Measurements from ENCODE around the gene SORCS2.

The SORCS2 gene

GRCh38 chr4:7319024-7319423 is 126.7 kb downstream of the SORCS2 start:
- no peak for DNase-seq
- in situ Hi-C loops (cut with HindIII; ENCODE audit: low pct_ligation_motif_present, low pct_unique_long_range_greater_than_20kb, low sequenced_read_pairs) = no loop called here

- no peak for DNase-seq
- in situ Hi-C loops (cut with HindIII; ENCODE audit: low pct_ligation_motif_present, low pct_unique_long_range_greater_than_20kb, low sequenced_read_pairs) = no loop called here
Observed at GRCh38 chr4:7320206-7320797, 128.0 kb downstream of the SORCS2 start.

- in situ Hi-C loops (cut with HindIII; ENCODE audit: low pct_ligation_motif_present, low pct_unique_long_range_greater_than_20kb, low sequenced_read_pairs) = no loop called here
- no peak for DNase-seq
Observed at GRCh38 chr4:7322166-7322991, 130.0 kb downstream of the SORCS2 start.

- in situ Hi-C loops (cut with HindIII; ENCODE audit: low pct_ligation_motif_present, low pct_unique_long_range_greater_than_20kb, low sequenced_read_pairs) = no loop called here
- DNase-seq = no peak
Observed at GRCh38 chr4:7323461-7323871, 131.1 kb downstream of the SORCS2 start.

- DNase-seq = peak; percentile 19
- in situ Hi-C loops (cut with HindIII; ENCODE audit: low pct_ligation_motif_present, low pct_unique_long_range_greater_than_20kb, low sequenced_read_pairs) = no loop called here
Observed at GRCh38 chr4:7323872-7324650, 131.7 kb downstream of the SORCS2 start.

GRCh38 chr4:7324651-7325121 is 132.3 kb downstream of the SORCS2 start:
- in situ Hi-C loops (cut with HindIII; ENCODE audit: low pct_ligation_motif_present, low pct_unique_long_range_greater_than_20kb, low sequenced_read_pairs) = no loop called here
- DNase-seq = no peak

DNA sequence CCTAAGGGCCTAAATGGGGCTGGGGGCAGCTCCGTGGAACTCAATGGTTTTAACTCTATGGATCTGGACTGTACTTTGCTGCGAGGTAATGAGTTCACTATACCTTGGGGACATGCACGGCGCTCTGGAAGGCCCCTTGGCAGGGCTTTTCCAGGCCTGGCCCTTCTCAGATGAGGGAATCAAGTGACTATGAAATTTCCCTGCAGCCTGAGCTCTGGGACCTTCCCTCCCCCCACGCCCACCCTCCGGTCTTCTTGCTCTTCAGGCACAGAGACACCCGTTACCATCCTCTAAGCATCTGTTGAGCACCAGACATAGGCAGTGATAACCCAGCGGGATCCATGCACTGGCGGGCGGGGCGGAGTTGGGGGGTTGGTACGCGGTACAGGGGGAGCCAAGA is 133.2 kb downstream of the SORCS2 start:
- in situ Hi-C loops (cut with HindIII; ENCODE audit: low pct_ligation_motif_present, low pct_unique_long_range_greater_than_20kb, low sequenced_read_pairs) = no loop called here
- no peak for DNase-seq

GRCh38 chr4:7326306-7326692 is 134.0 kb downstream of the SORCS2 start:
- DNase-seq = no peak
- in situ Hi-C loops (cut with HindIII; ENCODE audit: low pct_ligation_motif_present, low pct_unique_long_range_greater_than_20kb, low sequenced_read_pairs) = no loop called here

GRCh38 chr4:7326693-7327340 is 134.5 kb downstream of the SORCS2 start:
- no peak for DNase-seq
- in situ Hi-C loops (cut with HindIII; ENCODE audit: low pct_ligation_motif_present, low pct_unique_long_range_greater_than_20kb, low sequenced_read_pairs) = no loop called here

- no peak for DNase-seq
- in situ Hi-C loops (cut with HindIII; ENCODE audit: low pct_ligation_motif_present, low pct_unique_long_range_greater_than_20kb, low sequenced_read_pairs) = no loop called here
Observed at GRCh38 chr4:7327341-7327885, 135.1 kb downstream of the SORCS2 start.

DNA sequence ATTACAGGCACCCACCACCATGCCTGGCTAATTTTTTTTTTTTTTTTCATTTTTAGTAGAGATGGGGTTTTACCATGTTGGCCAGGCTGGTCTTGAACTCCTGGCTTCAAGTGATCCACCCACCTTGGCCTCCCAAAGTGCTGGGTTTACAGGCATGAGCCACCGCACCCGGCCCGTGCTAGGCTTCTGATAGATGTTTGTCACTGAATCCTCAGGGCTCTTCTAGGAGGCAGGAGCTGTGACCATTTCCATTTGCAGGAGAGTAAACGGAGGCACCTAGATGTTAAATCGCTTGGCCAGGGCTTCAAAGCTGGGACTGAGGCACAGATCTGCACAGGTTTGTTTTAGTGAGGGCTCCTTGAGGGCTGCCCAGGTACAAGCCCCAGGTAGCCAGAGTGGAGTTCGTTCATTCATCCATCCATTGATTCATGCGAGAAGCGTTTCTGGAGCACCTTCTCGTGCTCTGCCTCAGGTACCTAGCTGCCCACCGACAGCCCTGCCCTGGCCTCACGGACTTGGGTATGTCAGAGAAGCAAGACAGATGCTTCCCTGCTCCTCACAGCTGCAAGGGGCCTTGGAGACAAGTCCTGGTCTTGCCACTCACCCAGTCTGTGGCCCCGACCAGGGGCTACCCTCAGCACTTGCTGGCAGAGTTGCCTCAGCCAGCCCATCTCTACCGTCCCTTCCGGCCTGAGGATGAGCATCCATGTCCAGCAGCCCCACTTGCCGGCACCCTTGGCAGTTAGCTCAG is 136.0 kb downstream of the SORCS2 start:
- in situ Hi-C loops (cut with HindIII; ENCODE audit: low pct_ligation_motif_present, low pct_unique_long_range_greater_than_20kb, low sequenced_read_pairs) = no loop called here

DNA sequence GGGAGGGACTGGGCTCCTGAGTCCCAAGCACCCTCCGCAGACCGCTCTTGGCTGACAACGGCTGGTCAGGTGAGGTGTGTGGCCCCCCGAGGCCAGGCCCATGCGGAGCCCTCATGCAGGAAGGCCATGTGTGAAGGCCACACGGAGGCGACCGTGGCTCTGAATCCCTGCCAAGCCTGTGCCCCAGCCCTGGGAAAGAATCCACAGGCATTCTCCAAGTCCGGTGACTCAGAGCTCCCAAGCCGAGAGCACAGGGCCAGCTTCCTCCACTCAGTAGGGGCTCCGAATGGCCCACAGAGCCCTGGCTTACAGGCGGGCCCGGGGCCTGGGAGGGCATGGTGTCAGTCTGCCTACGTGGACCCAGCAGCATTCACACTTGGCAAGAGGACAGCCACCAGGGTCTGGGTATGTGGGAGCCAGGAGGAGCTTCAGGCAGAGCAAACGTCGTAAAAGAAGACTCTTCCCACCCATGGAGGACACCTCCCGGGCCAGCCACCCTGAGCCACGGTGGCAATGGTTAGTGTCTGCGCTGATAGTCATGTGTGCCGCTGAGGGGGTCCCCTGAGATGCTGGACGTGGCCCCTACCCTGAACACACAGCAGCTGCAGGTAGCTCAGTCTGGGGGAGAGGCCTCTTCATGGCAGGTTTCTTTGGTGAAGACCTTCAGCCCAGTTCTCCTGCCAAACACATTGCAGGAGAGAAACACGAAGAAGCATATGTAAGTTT is 136.7 kb downstream of the SORCS2 start:
- in situ Hi-C loops (cut with HindIII; ENCODE audit: low pct_ligation_motif_present, low pct_unique_long_range_greater_than_20kb, low sequenced_read_pairs) = no loop called here
- DNase-seq = peak; percentile 72

More for the DNA sequence above, 136.0 kb downstream of the SORCS2 start:
- DNase-seq = no peak

DNA sequence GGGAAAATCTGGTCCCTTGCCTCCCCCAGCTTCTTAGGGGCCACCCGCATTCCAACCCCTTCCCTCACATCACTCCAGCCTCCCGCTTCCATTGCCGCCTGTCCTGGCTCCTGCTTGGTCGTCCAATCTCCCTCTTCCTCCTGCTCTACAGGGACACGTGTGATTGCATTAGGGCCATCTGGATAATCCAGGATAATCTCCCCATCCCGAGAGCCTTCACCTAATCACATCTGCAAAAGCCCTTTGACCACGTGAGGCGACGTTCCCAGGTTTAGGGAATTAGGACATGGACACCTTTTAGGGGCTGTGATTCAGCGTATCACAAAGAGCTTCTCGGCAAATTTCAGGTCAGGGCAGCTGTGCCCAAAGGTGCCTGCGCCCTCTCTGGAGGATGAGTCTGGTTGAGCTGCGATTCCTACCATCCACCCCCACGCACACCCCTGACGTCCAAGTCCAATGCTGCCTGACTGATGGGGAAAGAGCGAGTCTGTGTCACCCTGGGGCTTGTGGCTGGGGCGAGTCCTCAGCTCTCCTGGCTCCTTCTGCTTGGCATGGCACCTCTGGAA is 137.8 kb downstream of the SORCS2 start:
- in situ Hi-C loops (cut with HindIII; ENCODE audit: low pct_ligation_motif_present, low pct_unique_long_range_greater_than_20kb, low sequenced_read_pairs) = no loop called here
- no peak for DNase-seq

GRCh38 chr4:7330811-7331681 is 138.7 kb downstream of the SORCS2 start:
- DNase-seq = no peak
- in situ Hi-C loops (cut with HindIII; ENCODE audit: low pct_ligation_motif_present, low pct_unique_long_range_greater_than_20kb, low sequenced_read_pairs) = no loop called here

GRCh38 chr4:7331682-7332000 is 139.3 kb downstream of the SORCS2 start:
- DNase-seq = no peak
- in situ Hi-C loops (cut with HindIII; ENCODE audit: low pct_ligation_motif_present, low pct_unique_long_range_greater_than_20kb, low sequenced_read_pairs) = no loop called here

DNA sequence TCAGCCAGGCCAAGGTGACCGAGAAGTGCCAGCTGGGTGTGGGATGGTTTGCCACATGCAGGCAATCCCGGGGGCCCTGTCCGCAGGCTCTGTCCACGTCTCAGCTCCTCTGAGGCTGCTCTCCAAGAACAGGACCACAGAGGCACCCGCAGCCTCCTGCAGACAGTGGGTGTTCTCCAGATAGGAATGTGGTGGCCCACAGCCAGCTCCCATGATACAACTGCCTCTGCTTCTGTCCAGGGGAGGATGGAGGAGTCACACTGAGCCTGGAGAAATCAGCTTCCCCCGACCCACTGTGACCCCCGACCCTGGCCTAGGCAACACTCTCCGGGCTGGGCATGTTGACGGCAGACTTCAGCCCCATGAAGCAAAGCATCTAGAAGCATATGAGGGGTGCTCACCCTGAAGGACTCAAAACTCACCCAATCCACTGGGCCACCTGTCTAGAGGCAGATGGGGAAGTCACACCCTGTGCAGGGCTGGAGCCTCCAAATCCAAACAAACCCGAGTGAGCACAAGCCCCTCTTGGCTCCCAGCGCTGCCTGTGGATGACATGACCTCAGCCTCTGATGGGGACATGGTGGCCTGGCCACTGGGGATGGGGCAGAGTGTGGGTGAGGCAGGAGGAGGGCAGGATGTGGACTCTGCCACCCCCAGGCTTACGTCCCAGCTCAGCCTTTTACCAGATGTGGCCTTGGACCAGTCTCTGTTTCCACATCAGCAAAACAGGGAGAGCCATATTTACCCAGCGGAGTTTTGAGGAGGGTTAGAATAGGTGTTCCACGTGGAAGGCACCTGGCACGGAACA is 140.1 kb downstream of the SORCS2 start:
- in situ Hi-C loops (cut with HindIII; ENCODE audit: low pct_ligation_motif_present, low pct_unique_long_range_greater_than_20kb, low sequenced_read_pairs) = no loop called here
- peak; percentile 50 for DNase-seq

Measured in ACHN (cell line).